ENCODE data around the gene S1PR2. TPM values are rescaled to one million over a fixed set of nuclear protein-coding genes. Genes with fewer than 3 reads are reported as not detected.

S1PR2 gene
- total RNA-seq, 4 donors from 2014 or later: 7.7 to 10.1 (median 9.1) TPM

DNA sequence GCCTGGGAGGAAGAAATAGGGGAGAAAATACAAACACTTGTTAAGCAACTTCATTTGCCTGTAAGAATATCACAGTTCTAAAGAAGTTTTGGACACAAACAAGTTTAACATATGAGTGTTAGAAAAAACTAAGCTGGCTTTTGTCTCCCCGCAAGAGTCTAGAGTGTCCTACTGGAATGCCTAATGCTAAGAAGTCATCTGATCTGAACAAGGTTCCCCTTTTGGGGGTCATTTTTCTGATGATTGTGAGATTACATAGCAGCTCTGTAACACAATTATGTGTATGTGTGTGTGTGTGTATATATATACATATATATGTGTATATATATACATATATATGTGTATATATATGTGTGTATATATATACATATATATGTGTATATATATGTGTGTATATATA lies 49.1 kb downstream of the S1PR2 start:
- TF ChIP-seq, protein P1, sequence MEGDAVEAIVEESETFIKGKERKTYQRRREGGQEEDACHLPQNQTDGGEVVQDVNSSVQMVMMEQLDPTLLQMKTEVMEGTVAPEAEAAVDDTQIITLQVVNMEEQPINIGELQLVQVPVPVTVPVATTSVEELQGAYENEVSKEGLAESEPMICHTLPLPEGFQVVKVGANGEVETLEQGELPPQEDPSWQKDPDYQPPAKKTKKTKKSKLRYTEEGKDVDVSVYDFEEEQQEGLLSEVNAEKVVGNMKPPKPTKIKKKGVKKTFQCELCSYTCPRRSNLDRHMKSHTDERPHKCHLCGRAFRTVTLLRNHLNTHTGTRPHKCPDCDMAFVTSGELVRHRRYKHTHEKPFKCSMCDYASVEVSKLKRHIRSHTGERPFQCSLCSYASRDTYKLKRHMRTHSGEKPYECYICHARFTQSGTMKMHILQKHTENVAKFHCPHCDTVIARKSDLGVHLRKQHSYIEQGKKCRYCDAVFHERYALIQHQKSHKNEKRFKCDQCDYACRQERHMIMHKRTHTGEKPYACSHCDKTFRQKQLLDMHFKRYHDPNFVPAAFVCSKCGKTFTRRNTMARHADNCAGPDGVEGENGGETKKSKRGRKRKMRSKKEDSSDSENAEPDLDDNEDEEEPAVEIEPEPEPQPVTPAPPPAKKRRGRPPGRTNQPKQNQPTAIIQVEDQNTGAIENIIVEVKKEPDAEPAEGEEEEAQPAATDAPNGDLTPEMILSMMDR (IDR thresholded peaks at IDR 0.05; ENCODE audit: low read depth): no peak

DNA sequence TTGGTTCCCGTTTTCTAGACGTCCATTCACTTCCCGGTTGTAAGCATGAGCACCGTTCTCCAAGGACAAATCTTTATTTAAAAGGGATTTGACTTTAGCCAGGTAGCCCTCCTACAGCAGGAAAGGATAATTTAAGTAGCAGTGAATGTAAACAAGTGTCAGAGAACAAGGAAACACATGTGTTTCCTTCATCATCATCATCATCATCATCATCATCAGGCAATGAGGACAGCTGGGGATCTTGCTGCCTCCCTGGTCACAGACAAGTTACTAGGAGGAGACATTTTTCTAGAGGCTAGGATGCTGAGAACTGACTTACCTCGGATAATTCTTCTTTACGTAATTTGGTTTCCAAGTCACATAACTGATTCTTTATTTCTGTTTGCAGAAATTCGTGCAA lies 50.7 kb downstream of the S1PR2 start:
- TF ChIP-seq, protein P1 (IDR thresholded peaks at IDR 0.05; ENCODE audit: low read depth): no peak

DNA sequence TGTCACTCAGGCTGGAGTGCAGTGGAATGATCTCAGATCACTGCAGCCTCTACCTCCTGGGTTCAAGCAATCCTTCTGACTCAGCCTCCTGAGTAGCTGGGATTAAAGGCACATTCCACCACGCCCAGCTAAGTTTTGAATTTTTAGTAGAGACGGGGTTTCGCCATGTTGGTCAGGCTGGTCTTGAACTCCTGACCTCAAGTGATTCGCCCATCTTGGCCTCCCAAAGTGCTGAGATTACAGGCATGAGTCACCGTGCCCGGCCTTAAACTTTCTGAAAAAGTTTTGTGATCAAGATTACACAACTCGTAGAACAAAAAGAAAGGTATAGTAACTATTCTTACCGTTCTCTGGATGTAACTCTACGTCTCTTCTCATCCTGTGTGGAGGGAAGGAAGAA lies 57.6 kb downstream of the S1PR2 start:
- TF ChIP-seq, protein P1 (IDR thresholded peaks at IDR 0.05; ENCODE audit: low read depth): no peak

Small RNA genes lying within 50 kb of the gene (small RNA-seq; reads per million reads assigned to genes)
- not detected for gene MIR4322

Other genes with a start within 250 kb of the S1PR2 start
- 10 to 100 TPM; 18.8 to 79.1 (median 35.0) TPM for gene COL5A3, start 220.8 kb downstream of the S1PR2 start, total RNA-seq
- 1 to 10 TPM in 1 of 4 donors, not detected in 3; 1.3 TPM for gene RDH8, start 217.8 kb downstream of the S1PR2 start, total RNA-seq
- 10 to 100 TPM in 3 of 4 donors, 1 to 10 TPM in 1; 8.6 to 36.7 (median 25.6) TPM for gene SHFL, start 145.0 kb downstream of the S1PR2 start, total RNA-seq
- gene ANGPTL6, start 128.7 kb downstream of the S1PR2 start, total RNA-seq: under 1 TPM in 1 of 4 donors, not detected in 3; 0.85 TPM
- 10 to 100 TPM; 14.2 to 31.8 (median 15.0) TPM for gene PPAN, start 125.0 kb downstream of the S1PR2 start, total RNA-seq
- gene P2RY11, start 119.6 kb downstream of the S1PR2 start, total RNA-seq: 10 to 100 TPM in 1 of 4 donors, 1 to 10 TPM in 2, not detected in 1; 2.4 to 16.8 (median 5.7) TPM
- 100 to 1,000 TPM; 163 to 283 (median 235) TPM for gene EIF3G, start 111.4 kb downstream of the S1PR2 start, total RNA-seq
- gene DNMT1, start 36.4 kb downstream of the S1PR2 start, total RNA-seq: 10 to 100 TPM; 25.5 to 60.7 (median 41.5) TPM
- gene MRPL4, start 20.9 kb upstream of the S1PR2 start, total RNA-seq: 10 to 100 TPM; 30.6 to 60.8 (median 31.0) TPM
- 10 to 100 TPM; 11.4 to 43.4 (median 31.9) TPM for gene ICAM1, start 39.8 kb upstream of the S1PR2 start, total RNA-seq
- 1 to 10 TPM in 2 of 4 donors, not detected in 2; 1.1 to 2.4 TPM for gene ICAM4, start 55.6 kb upstream of the S1PR2 start, total RNA-seq
- under 1 TPM; 0.16 to 0.68 (median 0.52) TPM for gene ICAM5, start 58.6 kb upstream of the S1PR2 start, total RNA-seq
- gene ZGLP1, start 78.5 kb upstream of the S1PR2 start, total RNA-seq: 1 to 10 TPM in 3 of 4 donors, under 1 TPM in 1; 0.49 to 5.8 (median 2.2) TPM
- gene FDX2, start 84.7 kb upstream of the S1PR2 start, total RNA-seq: 10 to 100 TPM in 2 of 4 donors, 1 to 10 TPM in 2; 7.3 to 17.2 (median 9.1) TPM
- gene RAVER1, start 102.2 kb upstream of the S1PR2 start, total RNA-seq: 10 to 100 TPM in 1 of 4 donors, 1 to 10 TPM in 3; 5.9 to 22.4 (median 8.2) TPM
- gene ICAM3, start 108.3 kb upstream of the S1PR2 start, total RNA-seq: 10 to 100 TPM in 1 of 4 donors, 1 to 10 TPM in 3; 4.9 to 17.3 (median 9.2) TPM
- gene TYK2, start 149.2 kb upstream of the S1PR2 start, total RNA-seq: 10 to 100 TPM; 59.2 to 94.4 (median 75.9) TPM
- 100 to 1,000 TPM in 2 of 4 donors, 10 to 100 TPM in 2; 85.3 to 181 (median 119) TPM for gene CDC37, start 172.2 kb upstream of the S1PR2 start, total RNA-seq
- 10 to 100 TPM; 14.3 to 26.6 (median 17.8) TPM for gene PDE4A, start 189.2 kb upstream of the S1PR2 start, total RNA-seq